ACC112 (cell line): ENCODE data around the gene FUNDC2.

Experiments used
- H2AFZ ChIP-seq: fragments of 200-600 bp; sonication (generic); one replicate; pipeline ENCODE4 v1.6.0; 2017; ENCODE audit warnings: antibody characterized with exemption, low read length; ENCODE audit not compliant: unreplicated experiment
- H3K27ac ChIP-seq: fragments of 200-600 bp; sonication (generic); 2 replicates; pipeline ENCODE4 v1.5.1; 2014; ENCODE audit warnings: low read depth, mild to moderate bottlenecking, antibody characterized with exemption, low read length, moderate library complexity
- H3K27me3 ChIP-seq: fragments of 200-600 bp; sonication (generic); 2 replicates; pipeline ENCODE4 v1.6.1; 2014; ENCODE audit warnings: mild to moderate bottlenecking, antibody characterized with exemption, low read length, moderate library complexity, mixed read lengths; ENCODE audit not compliant: insufficient read depth
- H3K36me3 ChIP-seq: fragments of 200-600 bp; sonication (generic); 2 replicates; pipeline ENCODE4 v1.6.1; 2016; ENCODE audit warnings: mild to moderate bottlenecking, antibody characterized with exemption, low read length, moderate library complexity, mixed read lengths; ENCODE audit not compliant: insufficient read depth
- H3K4me1 ChIP-seq: fragments of 200-600 bp; sonication (generic); one replicate; pipeline ENCODE4 v1.6.1; 2016; ENCODE audit warnings: low read length, mixed read lengths; ENCODE audit not compliant: insufficient read depth, unreplicated experiment, control insufficient read depth
- H3K4me3 ChIP-seq: fragments of 200-600 bp; sonication (generic); 2 replicates; pipeline ENCODE4 v1.5.1; 2014; ENCODE audit warnings: mild to moderate bottlenecking, low read depth, low read length
- H3K79me2 ChIP-seq: fragments of 200-600 bp; sonication (generic); one replicate; pipeline ENCODE4 v1.6.0; 2016; ENCODE audit warnings: low read length; ENCODE audit not compliant: control insufficient read depth, unreplicated experiment, insufficient read depth

Gene FUNDC2

GRCh38 chrX:155026727-155027508 is at the start of gene FUNDC2:
Gene FUNDC2, plus strand, starts transcription at chrX:155026844. Its CDS starts 95 bp downstream, at chrX:155026939.
- H3K36me3 ChIP-seq: no peaks in the 10 kb centered on the region
- H3K27ac ChIP-seq: peak within 1 kb of the TSS; percentile 100
- peak within 1 kb of the TSS; percentile 50 for H2AFZ ChIP-seq
- H3K4me3 ChIP-seq: peak within 1 kb of the TSS; percentile 92
- no peaks in the 10 kb centered on the region for H3K27me3 ChIP-seq
- peaks cover 19% of the 10 kb centered on the region for H3K79me2 ChIP-seq
- H3K4me1 ChIP-seq: peaks cover 10% of the 10 kb centered on the region

GRCh38 chrX:154979629-154980028 is 47.0 kb upstream of the FUNDC2 start:
- H3K79me2 ChIP-seq: no peaks in the 10 kb centered on the region
- H3K27me3 ChIP-seq: no peaks in the 10 kb centered on the region
- H3K36me3 ChIP-seq: no peaks in the 10 kb centered on the region
- no peak overlapping the region for H3K4me3 ChIP-seq
- no peaks in the 10 kb centered on the region for H3K4me1 ChIP-seq
- no peak overlapping the region for H2AFZ ChIP-seq
- no peak overlapping the region for H3K27ac ChIP-seq

GRCh38 chrX:154980330-154981115 is 46.1 kb upstream of the FUNDC2 start:
- Histone ChIP-seq H3K27me3 (no peaks in the 10 kb centered on the region), H3K27ac (no peak overlapping the region), H2AFZ (peak overlapping the region; percentile 67), H3K4me3 (peak overlapping the region; percentile 79), H3K4me1 (no peaks in the 10 kb centered on the region), H3K36me3 (no peaks in the 10 kb centered on the region), H3K79me2 (no peaks in the 10 kb centered on the region)

- H3K79me2 ChIP-seq: no peaks in the 10 kb centered on the region
- H3K36me3 ChIP-seq: no peaks in the 10 kb centered on the region
- H3K4me1 ChIP-seq: no peaks in the 10 kb centered on the region
- no peaks in the 10 kb centered on the region for H3K27me3 ChIP-seq
- H3K27ac ChIP-seq: no peak overlapping the region
- peak overlapping the region; percentile 79 for H3K4me3 ChIP-seq
- H2AFZ ChIP-seq: peak overlapping the region; percentile 59
These were observed 45.6 kb upstream of the FUNDC2 start for GRCh38 chrX:154981116-154981411.

GRCh38 chrX:154986826-154987575 is 39.6 kb upstream of the FUNDC2 start:
- no peak overlapping the region for H3K27ac ChIP-seq
- no peak overlapping the region for H2AFZ ChIP-seq
- H3K79me2 ChIP-seq: no peaks in the 10 kb centered on the region
- no peaks in the 10 kb centered on the region for H3K27me3 ChIP-seq
- no peaks in the 10 kb centered on the region for H3K36me3 ChIP-seq
- no peaks in the 10 kb centered on the region for H3K4me1 ChIP-seq
- H3K4me3 ChIP-seq: no peak overlapping the region

- Histone ChIP-seq H3K79me2 (no peaks in the 10 kb centered on the region), H2AFZ (no peak overlapping the region), H3K4me1 (no peaks in the 10 kb centered on the region), H3K27me3 (no peaks in the 10 kb centered on the region), H3K4me3 (no peak overlapping the region), H3K36me3 (no peaks in the 10 kb centered on the region), H3K27ac (no peak overlapping the region)
These were observed 38.7 kb upstream of the FUNDC2 start for GRCh38 chrX:154987940-154988339.

- H3K27ac ChIP-seq: no peak overlapping the region
- no peaks in the 10 kb centered on the region for H3K27me3 ChIP-seq
- no peaks in the 10 kb centered on the region for H3K4me1 ChIP-seq
- no peak overlapping the region for H2AFZ ChIP-seq
- no peaks in the 10 kb centered on the region for H3K79me2 ChIP-seq
- no peak overlapping the region for H3K4me3 ChIP-seq
- H3K36me3 ChIP-seq: no peaks in the 10 kb centered on the region
These were observed 37.9 kb upstream of the FUNDC2 start for GRCh38 chrX:154988719-154989118.

- H3K36me3 ChIP-seq: no peaks in the 10 kb centered on the region
- H3K4me1 ChIP-seq: no peaks in the 10 kb centered on the region
- no peak overlapping the region for H3K27ac ChIP-seq
- H3K4me3 ChIP-seq: no peak overlapping the region
- no peaks in the 10 kb centered on the region for H3K27me3 ChIP-seq
- H3K79me2 ChIP-seq: no peaks in the 10 kb centered on the region
- H2AFZ ChIP-seq: no peak overlapping the region
These were observed 36.1 kb upstream of the FUNDC2 start for GRCh38 chrX:154990496-154990895.

- no peaks in the 10 kb centered on the region for H3K27me3 ChIP-seq
- H2AFZ ChIP-seq: no peak overlapping the region
- no peaks in the 10 kb centered on the region for H3K4me1 ChIP-seq
- no peaks in the 10 kb centered on the region for H3K79me2 ChIP-seq
- H3K36me3 ChIP-seq: no peaks in the 10 kb centered on the region
- no peak overlapping the region for H3K4me3 ChIP-seq
- H3K27ac ChIP-seq: no peak overlapping the region
These were observed 35.6 kb upstream of the FUNDC2 start for GRCh38 chrX:154991039-154991438.

GRCh38 chrX:154991476-154991875 is 35.2 kb upstream of the FUNDC2 start:
- no peaks in the 10 kb centered on the region for H3K79me2 ChIP-seq
- H3K4me3 ChIP-seq: no peak overlapping the region
- no peak overlapping the region for H3K27ac ChIP-seq
- no peaks in the 10 kb centered on the region for H3K27me3 ChIP-seq
- no peaks in the 10 kb centered on the region for H3K4me1 ChIP-seq
- H3K36me3 ChIP-seq: no peaks in the 10 kb centered on the region
- no peak overlapping the region for H2AFZ ChIP-seq
